ENCODE measurements around the gene MSX2. TPM values are rescaled to one million over a fixed set of nuclear protein-coding genes. Genes with fewer than 3 reads are reported as not detected.

MSX2 gene
- total RNA-seq, 1 experiment from 2014 or later = 4.9 TPM

DNA sequence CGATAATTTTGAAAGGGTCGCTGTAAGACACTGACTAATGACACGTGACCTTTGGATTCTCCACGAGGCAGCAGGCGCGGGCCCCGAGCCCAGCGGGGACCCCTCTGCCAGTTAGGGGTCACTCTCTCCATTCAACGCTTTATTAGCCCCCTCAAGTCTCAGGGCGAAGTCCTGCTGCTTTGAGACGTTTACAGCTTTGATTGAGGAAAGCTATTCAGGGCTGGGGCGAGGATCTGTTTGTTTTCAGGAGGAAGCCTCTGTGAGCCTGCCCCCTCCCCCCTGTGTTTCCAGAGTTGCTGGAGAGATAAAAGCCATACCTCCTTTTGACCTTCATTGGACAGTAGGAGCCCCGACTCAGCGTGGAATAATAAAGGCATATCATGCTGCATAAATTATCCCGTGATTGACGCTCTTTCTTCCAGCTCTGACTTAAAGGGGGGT is 31.4 kb upstream of the MSX2 start:
- no peak overlapping the region for H3K4me3 ChIP-seq (ENCODE audit: low read length)
- no peak for DNase-seq
- no TSS peak for BruUV-seq (replicated peaks)
- no peak for ATAC-seq
- H2AFZ ChIP-seq (ENCODE audit: low read length) = no peak overlapping the region
- intact Hi-C loops (cut with micrococcal nuclease) = no loop called here
- H3K79me2 ChIP-seq (ENCODE audit: low read length) = no peaks in the 10 kb centered on the region
- H3K4me1 ChIP-seq (ENCODE audit: insufficient read depth, low read length) = no peaks in the 10 kb centered on the region
- H3K27ac ChIP-seq (ENCODE audit: low read length) = no peak overlapping the region
- TF ChIP-seq EZH2 (IDR thresholded peaks at IDR 0.05; ENCODE audit: low read length, unreplicated experiment) = no peak
- TF ChIP-seq EZH2phosphoT487 (IDR thresholded peaks at IDR 0.05; ENCODE audit: borderline replicate concordance, low read length) = no peak
- TF ChIP-seq, protein P1, sequence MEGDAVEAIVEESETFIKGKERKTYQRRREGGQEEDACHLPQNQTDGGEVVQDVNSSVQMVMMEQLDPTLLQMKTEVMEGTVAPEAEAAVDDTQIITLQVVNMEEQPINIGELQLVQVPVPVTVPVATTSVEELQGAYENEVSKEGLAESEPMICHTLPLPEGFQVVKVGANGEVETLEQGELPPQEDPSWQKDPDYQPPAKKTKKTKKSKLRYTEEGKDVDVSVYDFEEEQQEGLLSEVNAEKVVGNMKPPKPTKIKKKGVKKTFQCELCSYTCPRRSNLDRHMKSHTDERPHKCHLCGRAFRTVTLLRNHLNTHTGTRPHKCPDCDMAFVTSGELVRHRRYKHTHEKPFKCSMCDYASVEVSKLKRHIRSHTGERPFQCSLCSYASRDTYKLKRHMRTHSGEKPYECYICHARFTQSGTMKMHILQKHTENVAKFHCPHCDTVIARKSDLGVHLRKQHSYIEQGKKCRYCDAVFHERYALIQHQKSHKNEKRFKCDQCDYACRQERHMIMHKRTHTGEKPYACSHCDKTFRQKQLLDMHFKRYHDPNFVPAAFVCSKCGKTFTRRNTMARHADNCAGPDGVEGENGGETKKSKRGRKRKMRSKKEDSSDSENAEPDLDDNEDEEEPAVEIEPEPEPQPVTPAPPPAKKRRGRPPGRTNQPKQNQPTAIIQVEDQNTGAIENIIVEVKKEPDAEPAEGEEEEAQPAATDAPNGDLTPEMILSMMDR (conservative IDR thresholded peaks at IDR 0.05; ENCODE audit: low read depth, low read length) = no peak
- peaks cover 19% of the 10 kb centered on the region for H3K27me3 ChIP-seq (ENCODE audit: low read length)
- H3F3A ChIP-seq (ENCODE audit: low read length, unreplicated experiment) = no peaks in the 10 kb centered on the region
- ChIA-PET CTCF (no interaction called here), POLR2A (ENCODE audit: unreplicated experiment) (no interaction called here)
- no peaks in the 10 kb centered on the region for H3K9me2 ChIP-seq (replicated peaks; ENCODE audit: low read length)
- H3K36me3 ChIP-seq (ENCODE audit: low read depth, low read length) = no peaks in the 10 kb centered on the region
- H4K20me1 ChIP-seq (ENCODE audit: low read length) = no peaks in the 10 kb centered on the region
- no peaks in the 10 kb centered on the region for H3K9me3 ChIP-seq (ENCODE audit: low read length)
- no peak overlapping the region for H3K9ac ChIP-seq (ENCODE audit: low read length)
- no peak overlapping the region for H3K4me2 ChIP-seq (ENCODE audit: low read length)

DNA sequence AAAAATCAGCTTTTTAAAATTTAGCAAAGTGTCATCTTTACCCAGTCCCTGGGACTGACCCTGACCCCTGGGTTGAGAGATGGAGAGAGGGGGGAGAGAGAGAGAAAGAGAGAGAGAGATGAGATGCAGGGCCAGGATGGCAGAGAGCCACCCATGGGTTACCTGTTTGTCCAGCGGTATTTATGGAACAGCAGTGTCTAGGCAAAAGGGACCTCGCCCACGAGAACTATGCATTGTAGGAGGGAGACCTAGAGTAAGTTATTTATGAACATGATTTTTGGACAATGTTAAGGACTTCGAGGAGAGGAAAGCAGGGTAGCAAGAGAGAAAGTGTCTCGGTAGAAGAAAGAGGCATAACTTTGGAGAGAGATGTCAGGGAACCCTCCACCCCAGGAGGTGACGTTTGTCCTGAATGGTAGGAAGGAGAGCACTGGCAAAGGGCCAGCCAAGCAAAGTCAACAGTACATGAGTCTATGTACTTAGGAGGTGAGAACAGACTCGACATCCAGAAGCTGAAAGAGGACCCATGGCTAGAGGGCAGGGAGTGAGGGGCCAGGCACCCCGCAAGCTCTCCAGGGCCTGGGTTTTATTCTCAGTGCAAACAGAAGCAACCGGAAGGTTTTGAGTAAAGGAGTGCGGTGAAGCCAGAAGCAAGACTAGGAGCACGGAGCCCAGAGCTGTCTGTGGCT is 30.5 kb upstream of the MSX2 start:
- no peaks in the 10 kb centered on the region for H3F3A ChIP-seq (ENCODE audit: low read length, unreplicated experiment)
- peaks cover 10% of the 10 kb centered on the region for H3K27me3 ChIP-seq (ENCODE audit: low read length)
- no peaks in the 10 kb centered on the region for H3K9me3 ChIP-seq (ENCODE audit: low read length)
- ChIA-PET POLR2A (ENCODE audit: unreplicated experiment) (no interaction called here), CTCF (no interaction called here)
- no peak overlapping the region for H3K4me2 ChIP-seq (ENCODE audit: low read length)
- no peaks in the 10 kb centered on the region for H4K20me1 ChIP-seq (ENCODE audit: low read length)
- intact Hi-C loops (cut with micrococcal nuclease) = no loop called here
- no peak overlapping the region for H3K4me3 ChIP-seq (ENCODE audit: low read length)
- no peak overlapping the region for H2AFZ ChIP-seq (ENCODE audit: low read length)
- H3K79me2 ChIP-seq (ENCODE audit: low read length) = no peaks in the 10 kb centered on the region
- no peaks in the 10 kb centered on the region for H3K9me2 ChIP-seq (replicated peaks; ENCODE audit: low read length)
- DNase-seq (peak; percentile 22), ATAC-seq (no peak)
- no peaks in the 10 kb centered on the region for H3K4me1 ChIP-seq (ENCODE audit: insufficient read depth, low read length)
- no peak overlapping the region for H3K27ac ChIP-seq (ENCODE audit: low read length)
- H3K36me3 ChIP-seq (ENCODE audit: low read depth, low read length) = no peaks in the 10 kb centered on the region
- TF ChIP-seq, protein P1 (conservative IDR thresholded peaks at IDR 0.05; ENCODE audit: low read depth, low read length) = no peak
- TF ChIP-seq EZH2 (IDR thresholded peaks at IDR 0.05; ENCODE audit: low read length, unreplicated experiment) (no peak), EZH2phosphoT487 (IDR thresholded peaks at IDR 0.05; ENCODE audit: borderline replicate concordance, low read length) (no peak)
- BruUV-seq (replicated peaks) = no TSS peak
- no peak overlapping the region for H3K9ac ChIP-seq (ENCODE audit: low read length)

DNA sequence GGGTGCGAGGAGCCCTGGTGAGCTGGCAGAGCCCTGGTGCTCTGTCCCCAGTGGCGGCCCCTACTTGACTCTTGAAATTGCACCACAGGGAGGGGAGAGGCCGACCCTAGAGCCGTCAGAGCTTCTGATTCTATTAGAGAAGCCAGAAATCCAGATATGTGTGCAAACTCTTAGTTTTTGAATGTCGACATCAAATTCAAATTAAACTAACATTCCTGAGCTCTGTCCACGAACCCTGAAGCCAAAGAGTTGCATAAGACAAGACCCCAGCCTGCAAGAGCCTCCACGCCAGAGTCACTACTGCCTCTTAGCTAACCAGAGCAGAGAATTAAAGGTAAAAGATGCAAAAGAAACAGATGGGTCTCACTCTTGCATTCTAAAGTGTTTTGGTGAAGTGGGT is 29.8 kb upstream of the MSX2 start:
- ChIA-PET CTCF (no interaction called here), POLR2A (ENCODE audit: unreplicated experiment) (interaction anchor here (0.8 kb wide), 1 partner anchor 58 kb away, joined by 3 read pairs; no protein-coding TSS in a partner anchor)
- no peak overlapping the region for H3K4me3 ChIP-seq (ENCODE audit: low read length)
- no peaks in the 10 kb centered on the region for H3K9me3 ChIP-seq (ENCODE audit: low read length)
- H4K20me1 ChIP-seq (ENCODE audit: low read length) = no peaks in the 10 kb centered on the region
- H3K27me3 ChIP-seq (ENCODE audit: low read length) = peaks cover 7% of the 10 kb centered on the region; the same call in 1 of the 2 replicates
- BruUV-seq (replicated peaks) = no TSS peak
- no peak for DNase-seq
- H3K27ac ChIP-seq (ENCODE audit: low read length) = no peak overlapping the region
- ATAC-seq = no peak
- H3K4me1 ChIP-seq (ENCODE audit: insufficient read depth, low read length) = no peaks in the 10 kb centered on the region
- H3K79me2 ChIP-seq (ENCODE audit: low read length) = no peaks in the 10 kb centered on the region
- no peaks in the 10 kb centered on the region for H3K36me3 ChIP-seq (ENCODE audit: low read depth, low read length)
- no peaks in the 10 kb centered on the region for H3K9me2 ChIP-seq (replicated peaks; ENCODE audit: low read length)
- no peak overlapping the region for H3K4me2 ChIP-seq (ENCODE audit: low read length)
- no peak for TF ChIP-seq EZH2 (IDR thresholded peaks at IDR 0.05; ENCODE audit: low read length, unreplicated experiment)
- TF ChIP-seq EZH2phosphoT487 (IDR thresholded peaks at IDR 0.05; ENCODE audit: borderline replicate concordance, low read length) = no peak
- TF ChIP-seq, protein P1 (conservative IDR thresholded peaks at IDR 0.05; ENCODE audit: low read depth, low read length) = no peak
- H3K9ac ChIP-seq (ENCODE audit: low read length) = no peak overlapping the region
- no peak overlapping the region for H2AFZ ChIP-seq (ENCODE audit: low read length)
- intact Hi-C loops (cut with micrococcal nuclease) = no loop called here
- no peaks in the 10 kb centered on the region for H3F3A ChIP-seq (ENCODE audit: low read length, unreplicated experiment)
